Stimulated activated CD4-positive, alpha-beta T cell treated with anti-CD3 and anti-CD28 coated beads, TNF-alpha, amount 100 ng/mL, for 4 hours (primary cell): Measurements from ENCODE around the gene ARHGAP45.
A peak's percentile ranks its signal among the peaks of the same experiment; 100 is the strongest.

Source experiments
- DNase-seq, 3 experiments: peaks; one replicate each; pipeline ENCODE4 v3.0.0-alpha.2; 2020; ENCODE audit warnings: low read depth in 3 of 3

ARHGAP45 gene

DNA sequence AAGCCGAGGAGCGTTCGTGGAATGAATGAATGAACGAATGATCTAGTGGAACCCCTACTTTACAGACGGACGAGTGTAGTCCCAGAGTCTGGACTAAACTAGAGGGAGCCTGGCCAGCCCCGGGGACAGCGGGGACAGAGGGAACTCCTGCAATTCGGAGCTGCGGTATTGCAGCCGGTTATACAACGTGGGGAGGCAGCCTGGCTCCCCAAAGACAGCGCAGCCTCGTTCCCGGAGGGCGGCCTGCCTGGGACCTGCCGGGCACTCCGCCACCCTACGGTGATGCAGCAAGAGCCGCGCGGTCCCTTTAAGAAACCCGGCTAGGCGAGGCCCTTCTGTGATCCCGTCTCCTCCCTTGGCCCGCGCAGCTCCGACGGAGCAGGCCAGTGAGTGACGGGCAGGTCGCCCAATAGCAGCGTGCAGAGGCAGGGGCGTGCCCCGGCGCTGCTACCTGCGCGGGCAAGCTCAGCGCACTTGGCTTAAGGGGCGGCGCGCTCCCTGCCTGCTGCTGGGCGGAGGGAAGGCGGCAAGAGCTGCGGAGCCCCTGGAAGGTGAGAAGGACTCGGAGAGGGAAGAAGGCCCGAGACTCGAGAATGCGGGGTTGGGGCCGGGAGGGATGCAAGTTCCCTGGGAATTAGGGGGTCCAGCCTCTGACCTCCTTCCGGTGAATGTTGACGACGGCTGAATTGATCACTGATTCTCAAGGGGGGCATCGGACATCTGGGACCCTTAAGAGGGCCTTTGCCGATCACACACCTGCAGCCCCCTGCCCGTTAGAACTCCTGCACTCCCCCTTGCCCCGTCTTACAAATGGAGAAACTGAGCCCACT is 27.1 kb upstream of the ARHGAP45 start, which contains the start of gene ABCA7:
ABCA7 (plus strand) TSS at position 462 of the 830 bp plus-strand sequence. CDS start 1,255 bp downstream, outside the sequence.
- peak; percentile 97 to 99 (median 99) for DNase-seq

DNA sequence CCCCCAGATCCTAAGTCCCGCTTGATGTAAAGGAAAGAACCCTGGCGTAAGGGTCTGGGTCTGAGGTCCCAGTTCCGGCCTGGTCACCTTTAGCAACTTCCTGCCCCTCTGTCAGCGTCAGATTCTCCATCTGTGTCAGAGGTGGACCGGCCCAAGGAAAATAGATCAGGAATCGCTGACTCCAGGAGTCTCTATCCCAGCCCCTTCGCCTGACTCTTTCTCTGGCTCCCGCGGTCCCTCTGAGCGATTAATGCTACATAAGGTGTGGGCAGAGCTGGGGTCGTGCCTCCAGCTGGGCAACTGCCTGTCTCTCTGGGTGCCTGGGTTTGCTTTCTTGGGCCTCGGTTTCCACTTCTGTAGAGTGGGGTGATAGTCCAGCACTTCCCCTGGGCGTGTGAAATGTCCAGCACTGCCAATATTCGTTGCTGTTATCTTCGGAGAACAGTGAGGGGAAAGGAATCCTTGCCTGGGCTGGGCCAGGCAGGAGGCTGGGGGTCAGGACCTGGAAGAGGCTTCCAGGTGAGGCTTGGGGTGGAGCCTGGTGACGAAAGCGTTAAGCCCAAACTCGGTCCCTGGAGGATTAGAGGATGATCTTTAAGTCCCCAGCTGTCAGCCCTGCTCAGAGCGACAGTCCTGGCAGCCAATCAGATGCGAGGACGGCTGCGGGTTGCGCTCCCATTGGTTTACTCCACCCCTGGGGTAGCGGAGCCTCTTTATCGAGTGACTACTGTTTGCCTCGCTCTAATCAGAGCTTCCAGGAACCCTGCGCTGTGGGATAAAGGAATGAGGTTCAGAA is 26.3 kb upstream of the ARHGAP45 start:
- peak; percentile 75 to 86 (median 79) for DNase-seq

DNA sequence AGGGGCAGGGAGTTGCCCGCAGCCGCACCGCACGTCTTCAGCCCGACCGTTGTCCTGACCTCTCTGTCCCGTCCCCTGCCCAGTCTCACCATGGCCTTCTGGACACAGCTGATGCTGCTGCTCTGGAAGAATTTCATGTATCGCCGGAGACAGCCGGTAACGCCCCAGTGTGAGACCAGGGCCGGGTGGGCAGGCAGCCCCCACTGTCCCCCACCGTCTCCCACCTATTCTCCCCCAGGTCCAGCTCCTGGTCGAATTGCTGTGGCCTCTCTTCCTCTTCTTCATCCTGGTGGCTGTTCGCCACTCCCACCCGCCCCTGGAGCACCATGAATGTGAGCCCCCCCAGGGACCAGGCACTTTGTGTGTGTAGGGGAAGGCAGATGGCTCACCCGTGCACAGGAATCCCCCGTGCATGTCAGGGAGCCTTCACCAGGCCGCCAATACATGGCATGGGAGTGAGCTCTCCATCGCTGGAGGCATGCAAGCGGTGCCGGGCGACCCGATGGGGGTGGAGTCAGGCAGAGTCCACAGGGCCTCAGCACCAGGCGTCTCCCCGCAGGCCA is 25.6 kb upstream of the ARHGAP45 start:
- no peak for DNase-seq

DNA sequence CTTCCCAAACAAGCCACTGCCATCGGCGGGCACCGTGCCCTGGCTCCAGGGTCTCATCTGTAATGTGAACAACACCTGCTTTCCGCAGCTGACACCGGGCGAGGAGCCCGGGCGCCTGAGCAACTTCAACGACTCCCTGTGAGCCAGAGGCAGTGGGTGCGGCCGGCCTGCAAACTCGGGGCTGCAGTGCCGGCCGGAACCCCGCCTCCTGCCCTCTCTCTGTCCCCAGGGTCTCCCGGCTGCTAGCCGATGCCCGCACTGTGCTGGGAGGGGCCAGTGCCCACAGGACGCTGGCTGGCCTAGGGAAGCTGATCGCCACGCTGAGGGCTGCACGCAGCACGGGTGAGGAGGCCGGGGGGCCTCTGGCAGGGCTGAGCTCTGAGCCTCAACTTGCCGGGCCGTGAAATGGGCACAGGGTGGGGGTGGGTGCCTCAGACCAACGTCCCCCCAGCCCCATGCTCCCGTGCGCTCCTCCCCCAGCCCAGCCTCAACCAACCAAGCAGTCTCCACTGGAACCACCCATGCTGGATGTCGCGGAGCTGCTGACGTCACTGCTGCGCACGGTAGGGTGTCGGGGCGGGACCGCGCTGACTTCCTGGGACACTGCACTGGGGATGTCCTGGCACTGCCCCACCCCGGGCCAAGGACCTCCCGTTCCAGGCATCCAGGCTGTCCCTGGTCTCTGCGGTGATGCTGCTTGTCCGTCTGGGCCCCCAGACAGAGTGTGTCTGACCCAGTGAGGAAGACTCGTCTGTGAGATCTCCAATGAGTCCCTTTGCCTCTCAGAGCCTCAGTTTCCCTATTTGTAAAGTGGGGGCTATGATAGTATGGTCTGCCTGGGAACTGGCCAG is 24.9 kb upstream of the ARHGAP45 start:
- DNase-seq, result no peak

DNA sequence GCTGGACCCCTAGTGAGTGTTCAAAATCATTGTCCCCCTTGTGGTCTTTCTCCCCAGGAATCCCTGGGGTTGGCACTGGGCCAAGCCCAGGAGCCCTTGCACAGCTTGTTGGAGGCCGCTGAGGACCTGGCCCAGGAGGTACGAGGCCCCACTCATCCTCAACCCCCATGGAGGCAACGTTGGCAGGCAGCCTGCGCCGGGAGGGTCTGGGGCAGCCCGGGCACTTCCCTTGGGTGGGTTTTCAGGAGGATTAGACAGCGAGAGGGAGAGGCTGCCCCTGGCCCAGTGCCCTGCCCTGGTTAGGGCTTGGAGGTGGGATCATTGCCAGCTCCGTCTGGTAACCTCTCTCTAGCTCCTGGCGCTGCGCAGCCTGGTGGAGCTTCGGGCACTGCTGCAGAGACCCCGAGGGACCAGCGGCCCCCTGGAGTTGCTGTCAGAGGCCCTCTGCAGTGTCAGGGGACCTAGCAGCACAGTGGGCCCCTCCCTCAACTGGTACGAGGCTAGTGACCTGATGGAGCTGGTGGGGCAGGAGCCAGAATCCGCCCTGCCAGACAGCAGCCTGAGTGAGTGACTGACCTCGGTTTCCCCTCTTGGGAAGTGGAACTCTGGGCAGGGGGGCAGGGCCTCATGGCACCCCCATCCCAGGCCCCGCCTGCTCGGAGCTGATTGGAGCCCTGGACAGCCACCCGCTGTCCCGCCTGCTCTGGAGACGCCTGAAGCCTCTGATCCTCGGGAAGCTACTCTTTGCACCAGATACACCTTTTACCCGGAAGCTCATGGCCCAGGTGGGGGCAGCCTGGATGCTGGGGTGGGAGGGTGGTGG is 24.1 kb upstream of the ARHGAP45 start:
- no peak for DNase-seq

DNA sequence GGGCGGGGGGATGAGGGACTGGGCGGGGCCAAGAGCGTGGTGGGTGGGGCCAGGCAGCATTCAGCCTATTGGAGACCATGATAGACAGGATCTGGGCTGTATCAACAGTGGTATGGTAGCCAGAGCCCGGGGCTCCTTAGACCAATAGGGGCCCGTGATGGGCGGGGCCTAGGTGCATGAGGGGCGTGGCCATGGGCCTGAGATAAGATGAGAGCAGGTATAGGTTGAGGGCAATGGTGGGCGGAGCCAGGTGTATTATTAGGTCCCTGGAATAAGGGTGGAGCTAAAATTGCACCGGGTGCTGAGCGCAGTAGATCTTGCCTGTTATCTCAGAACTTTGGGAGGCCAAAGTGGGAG is 21.7 kb upstream of the ARHGAP45 start:
- no peak for DNase-seq

DNA sequence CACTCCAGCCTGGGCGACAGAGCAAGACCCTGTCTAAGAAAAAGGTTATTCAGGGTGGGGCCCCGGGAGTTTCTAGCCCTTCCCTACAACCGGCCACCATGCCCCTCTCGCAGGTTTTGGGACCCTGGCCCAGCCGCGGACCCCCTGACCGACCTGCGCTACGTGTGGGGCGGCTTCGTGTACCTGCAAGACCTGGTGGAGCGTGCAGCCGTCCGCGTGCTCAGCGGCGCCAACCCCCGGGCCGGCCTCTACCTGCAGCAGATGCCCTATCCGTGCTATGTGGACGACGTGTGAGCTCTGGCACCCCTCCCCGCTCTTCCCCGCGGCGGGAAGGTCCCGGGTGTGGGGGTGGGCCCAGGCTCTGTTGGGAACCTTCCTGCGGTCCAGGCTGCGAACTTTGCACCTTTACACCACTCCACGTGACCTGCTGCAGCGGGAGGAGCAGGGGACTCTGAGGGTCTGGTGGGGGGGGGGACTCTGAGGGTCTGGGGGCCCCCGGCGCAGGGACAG is 20.8 kb upstream of the ARHGAP45 start:
- no peak for DNase-seq

DNA sequence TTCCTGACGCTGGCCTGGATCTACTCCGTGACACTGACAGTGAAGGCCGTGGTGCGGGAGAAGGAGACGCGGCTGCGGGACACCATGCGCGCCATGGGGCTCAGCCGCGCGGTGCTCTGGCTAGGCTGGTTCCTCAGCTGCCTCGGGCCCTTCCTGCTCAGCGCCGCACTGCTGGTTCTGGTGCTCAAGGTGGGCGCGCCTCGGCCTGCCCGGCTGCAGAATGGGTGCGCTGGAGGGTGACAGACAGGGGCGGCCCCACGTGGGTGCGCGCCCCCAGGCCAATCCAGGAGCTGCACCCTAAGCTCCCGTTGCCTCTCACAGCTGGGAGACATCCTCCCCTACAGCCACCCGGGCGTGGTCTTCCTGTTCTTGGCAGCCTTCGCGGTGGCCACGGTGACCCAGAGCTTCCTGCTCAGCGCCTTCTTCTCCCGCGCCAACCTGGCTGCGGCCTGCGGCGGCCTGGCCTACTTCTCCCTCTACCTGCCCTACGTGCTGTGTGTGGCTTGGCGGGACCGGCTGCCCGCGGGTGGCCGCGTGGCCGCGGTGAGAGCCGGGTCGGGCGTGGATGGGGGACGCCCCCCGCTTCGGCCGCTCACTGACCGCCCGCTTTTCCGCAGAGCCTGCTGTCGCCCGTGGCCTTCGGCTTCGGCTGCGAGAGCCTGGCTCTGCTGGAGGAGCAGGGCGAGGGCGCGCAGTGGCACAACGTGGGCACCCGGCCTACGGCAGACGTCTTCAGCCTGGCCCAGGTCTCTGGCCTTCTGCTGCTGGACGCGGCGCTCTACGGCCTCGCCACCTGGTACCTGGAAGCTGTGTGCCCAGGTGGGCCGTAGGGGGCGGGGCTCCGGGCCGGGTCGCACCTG is 19.9 kb upstream of the ARHGAP45 start:
- no peak for DNase-seq

DNA sequence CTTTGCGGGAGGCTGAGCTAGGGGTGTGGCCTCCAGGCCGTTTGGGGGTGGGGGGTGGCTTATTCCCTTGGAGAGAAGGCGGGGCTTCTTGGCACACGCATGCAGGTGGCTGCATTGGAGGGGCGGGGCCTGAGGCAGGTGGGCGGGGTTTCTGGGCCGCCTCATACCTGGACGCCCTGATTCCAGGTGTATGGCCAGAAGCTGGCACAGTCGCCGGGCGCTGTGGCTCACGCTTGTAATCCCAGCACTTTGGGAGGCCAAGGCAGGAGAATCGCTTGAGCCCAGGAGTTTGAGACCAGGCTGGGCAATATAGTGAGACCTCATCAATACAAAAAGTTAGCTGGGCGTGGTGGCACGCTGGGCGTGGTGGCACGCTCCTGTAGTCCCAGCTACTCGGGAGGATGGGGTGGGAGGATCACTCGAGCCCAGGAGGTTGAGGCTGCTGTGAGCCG is 19.2 kb upstream of the ARHGAP45 start:
- no peak for DNase-seq

DNA sequence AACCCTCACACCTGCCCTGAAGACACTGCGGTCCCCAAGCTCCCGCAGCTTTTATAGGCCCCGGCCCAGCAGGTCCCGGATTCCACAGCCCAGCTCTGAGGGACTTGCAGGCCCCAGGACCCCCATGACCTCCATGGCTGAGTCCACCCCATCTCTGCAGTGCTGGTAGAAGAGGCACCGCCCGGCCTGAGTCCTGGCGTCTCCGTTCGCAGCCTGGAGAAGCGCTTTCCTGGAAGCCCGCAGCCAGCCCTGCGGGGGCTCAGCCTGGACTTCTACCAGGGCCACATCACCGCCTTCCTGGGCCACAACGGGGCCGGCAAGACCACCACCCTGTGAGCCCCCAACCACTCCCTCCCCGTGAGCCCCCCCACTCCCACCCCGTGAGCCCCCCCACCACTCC is 17.9 kb upstream of the ARHGAP45 start:
- DNase-seq, result no peak

DNA sequence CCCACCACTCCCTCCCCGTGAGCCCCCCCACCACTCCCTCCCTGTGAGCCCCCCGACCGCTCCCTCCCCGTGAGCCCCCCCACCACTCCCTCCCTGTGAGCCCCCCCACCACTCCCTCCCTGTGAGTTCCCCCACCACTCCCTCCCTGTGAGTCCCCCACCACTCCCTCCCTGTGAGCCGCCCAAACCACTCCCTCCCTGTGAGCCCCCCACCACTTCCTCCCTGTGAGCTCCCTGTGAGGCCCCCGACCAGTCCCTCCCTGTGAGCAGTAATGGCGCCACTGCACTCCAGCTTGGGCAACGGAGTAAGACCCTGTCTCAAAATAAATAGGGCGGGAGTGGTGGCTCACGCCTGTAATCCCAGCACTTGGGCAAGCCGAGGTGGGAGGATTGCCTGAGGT is 17.2 kb upstream of the ARHGAP45 start:
- DNase-seq, result no peak

DNA sequence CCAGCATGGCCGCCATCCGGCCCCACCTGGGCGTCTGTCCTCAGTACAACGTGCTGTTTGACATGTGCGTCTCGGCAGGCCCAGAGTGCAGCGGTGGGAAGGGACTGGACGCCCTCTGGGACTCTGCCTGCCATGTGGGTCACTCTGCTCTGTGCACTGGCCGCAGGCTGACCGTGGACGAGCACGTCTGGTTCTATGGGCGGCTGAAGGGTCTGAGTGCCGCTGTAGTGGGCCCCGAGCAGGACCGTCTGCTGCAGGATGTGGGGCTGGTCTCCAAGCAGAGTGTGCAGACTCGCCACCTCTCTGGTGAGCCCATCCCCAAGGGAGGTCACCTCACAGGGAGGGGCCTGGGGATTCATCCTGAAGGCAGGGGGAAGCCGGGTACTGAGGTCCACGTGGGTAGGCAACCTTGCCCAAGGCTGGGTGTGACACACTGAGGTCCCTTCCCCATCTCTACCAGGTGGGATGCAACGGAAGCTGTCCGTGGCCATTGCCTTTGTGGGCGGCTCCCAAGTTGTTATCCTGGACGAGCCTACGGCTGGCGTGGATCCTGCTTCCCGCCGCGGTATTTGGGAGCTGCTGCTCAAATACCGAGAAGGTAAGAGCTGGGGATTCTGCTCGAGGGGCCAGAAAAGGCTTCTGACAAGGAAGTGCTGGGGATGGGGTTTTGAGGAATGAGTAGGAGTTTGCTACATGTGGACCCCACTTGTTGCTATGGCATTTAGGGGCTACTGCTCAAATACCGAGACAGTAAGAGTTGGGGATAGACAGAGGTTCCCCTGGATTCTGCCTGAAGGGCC is 15.8 kb upstream of the ARHGAP45 start:
- DNase-seq, result no peak

DNA sequence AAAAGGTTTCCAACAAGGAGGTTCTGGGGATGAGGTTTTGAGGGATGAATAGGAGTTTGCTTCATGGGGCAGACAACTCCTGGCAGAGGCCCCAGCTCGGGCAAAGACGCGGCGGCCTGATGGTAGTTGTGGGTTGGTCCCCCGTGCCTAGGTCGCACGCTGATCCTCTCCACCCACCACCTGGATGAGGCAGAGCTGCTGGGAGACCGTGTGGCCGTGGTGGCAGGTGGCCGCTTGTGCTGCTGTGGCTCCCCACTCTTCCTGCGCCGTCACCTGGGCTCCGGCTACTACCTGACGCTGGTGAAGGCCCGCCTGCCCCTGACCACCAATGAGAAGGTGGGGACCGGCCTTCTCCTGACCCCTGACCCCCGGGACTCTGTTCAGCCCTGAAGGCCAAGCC is 15.2 kb upstream of the ARHGAP45 start:
- DNase-seq, result no peak

DNA sequence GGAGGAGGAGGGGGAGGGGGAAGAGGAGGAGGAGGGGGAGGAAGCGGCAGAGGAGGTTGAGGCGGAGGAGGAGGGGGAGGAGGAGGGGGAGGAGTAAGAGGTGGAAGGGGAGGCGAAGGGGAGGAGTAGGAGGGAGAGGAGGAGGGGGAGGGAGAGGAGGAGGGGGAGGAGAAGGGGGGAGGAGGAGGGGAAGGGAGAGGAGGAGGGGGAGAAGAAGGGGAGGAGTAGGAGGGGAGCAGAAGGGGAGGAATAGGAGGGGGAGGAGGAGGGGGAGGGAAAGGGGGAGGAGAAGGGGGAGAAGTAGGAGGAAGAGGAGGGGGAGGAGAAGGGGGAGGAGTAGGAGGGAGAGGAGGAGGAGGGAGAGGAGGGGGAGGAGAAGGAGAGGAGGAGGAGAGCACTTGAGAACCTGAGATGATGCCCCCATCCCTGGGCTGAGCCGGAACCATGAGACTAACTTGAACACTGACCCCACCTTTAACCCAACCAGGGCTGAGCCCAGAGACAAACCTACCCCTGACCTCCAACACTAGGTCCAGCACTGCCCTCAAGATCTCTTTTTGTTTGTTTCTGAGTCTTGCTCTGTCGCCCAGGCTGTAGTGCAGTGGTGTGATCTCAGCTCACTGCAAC is 14.5 kb upstream of the ARHGAP45 start:
- DNase-seq, result no peak

DNA sequence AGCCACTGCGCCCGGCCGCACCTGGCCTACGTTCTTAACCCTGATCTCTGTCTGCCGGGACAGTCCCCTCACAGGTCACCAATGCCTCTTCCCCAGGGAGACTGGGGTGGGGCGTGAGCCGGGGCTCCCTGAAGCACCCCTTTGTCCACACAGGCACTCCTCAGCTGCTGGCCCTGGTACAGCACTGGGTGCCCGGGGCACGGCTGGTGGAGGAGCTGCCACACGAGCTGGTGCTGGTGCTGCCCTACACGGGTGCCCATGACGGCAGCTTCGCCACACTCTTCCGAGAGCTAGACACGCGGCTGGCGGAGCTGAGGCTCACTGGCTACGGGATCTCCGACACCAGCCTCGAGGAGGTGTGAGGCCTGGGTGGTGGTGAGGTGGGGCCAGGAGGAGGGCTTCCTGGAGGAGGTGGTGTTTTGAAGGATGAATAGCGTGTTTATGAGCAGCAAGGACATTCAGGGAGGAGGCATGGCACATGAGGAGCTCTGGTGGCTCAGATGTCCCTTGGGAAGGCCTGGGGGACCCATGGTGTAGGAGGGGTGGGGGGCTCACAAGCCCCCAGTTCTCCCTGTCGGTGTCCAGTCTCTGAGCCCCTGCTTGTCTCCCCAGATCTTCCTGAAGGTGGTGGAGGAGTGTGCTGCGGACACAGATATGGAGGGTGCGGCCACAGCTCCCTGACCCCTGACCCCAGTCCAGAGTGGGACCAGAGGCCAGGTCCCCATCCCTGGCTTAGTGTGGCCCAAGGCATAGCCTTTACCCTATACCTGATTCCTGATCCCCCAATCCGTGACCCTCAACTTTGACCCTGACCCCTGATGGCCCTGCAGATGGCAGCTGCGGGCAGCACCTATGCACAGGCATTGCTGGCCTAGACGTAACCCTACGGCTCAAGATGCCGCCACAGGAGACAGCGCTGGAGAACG is 13.5 kb upstream of the ARHGAP45 start:
- DNase-seq, result no peak

DNA sequence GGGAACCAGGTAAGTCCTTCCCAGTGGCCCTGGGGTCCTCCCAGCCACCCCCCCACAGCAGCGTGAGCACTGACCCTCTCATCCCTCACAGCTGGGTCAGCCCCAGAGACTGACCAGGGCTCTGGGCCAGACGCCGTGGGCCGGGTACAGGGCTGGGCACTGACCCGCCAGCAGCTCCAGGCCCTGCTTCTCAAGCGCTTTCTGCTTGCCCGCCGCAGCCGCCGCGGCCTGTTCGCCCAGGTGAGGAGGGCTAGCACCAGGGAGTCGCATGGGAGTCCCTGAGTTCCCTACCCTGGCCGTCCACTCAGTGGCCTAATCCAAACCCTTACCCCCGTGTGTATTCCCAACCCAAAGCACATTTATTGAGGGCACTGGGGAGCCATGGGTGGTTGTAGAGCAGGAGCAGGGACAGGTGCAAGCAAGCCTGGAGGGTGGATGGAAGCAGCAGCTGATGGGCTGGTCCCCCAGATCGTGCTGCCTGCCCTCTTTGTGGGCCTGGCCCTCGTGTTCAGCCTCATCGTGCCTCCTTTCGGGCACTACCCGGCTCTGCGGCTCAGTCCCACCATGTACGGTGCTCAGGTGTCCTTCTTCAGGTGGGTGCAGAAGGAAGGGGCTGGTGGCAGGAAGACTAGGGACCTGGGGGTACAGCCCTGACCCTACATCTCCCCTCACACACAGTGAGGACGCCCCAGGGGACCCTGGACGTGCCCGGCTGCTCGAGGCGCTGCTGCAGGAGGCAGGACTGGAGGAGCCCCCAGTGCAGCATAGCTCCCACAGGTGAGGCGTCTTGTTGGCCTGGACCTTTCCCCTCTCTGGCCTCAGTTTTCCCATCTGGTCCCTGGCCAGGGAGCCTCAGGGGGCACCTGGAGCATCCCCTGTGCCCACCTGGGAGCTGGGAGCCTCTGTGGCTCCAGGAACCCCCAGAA is 12.6 kb upstream of the ARHGAP45 start:
- no peak for DNase-seq
